Esophagus squamous epithelium (tissue), 4 donors: ENCODE measurements around the gene LINGO3.

ENCODE experiments used
- CTCF ChIP-seq, 6 experiments: fragments of 450-650 bp in 4 of 6; fragments of 200-600 bp in 2 of 6; sonication (generic) in 2 of 6; IDR thresholded peaks; one replicate each; pipeline ENCODE4 v1.5.1; 2016 to 2019; ENCODE audit warnings: antibody characterized with exemption in 6 of 6, mild to moderate bottlenecking in 4 of 6, moderate library complexity in 4 of 6
- POLR2A ChIP-seq, 4 donors: fragments of 450-650 bp; IDR thresholded peaks; one replicate each; pipeline ENCODE4 v1.6.1; 2017; ENCODE audit warnings: antibody characterized with exemption in 4 of 4, mild to moderate bottlenecking in 4 of 4, moderate library complexity in 3 of 4

GRCh38 chr19:2321565-2322283 lies 13.8 kb upstream of the LINGO3 start:
- TF ChIP-seq CTCF (IDR thresholded peaks at IDR 0.05) (no peak), POLR2A (IDR thresholded peaks at IDR 0.05) (no peak)
